Spleen (tissue), 11 donors: ENCODE measurements around the gene MPDU1. TPM values are rescaled to one million over a fixed set of nuclear protein-coding genes. Genes with fewer than 3 reads are reported as not detected.
A peak's percentile ranks its signal among the peaks of the same experiment; 100 is the strongest.

Source experiments
- DNase-seq: peaks from one replicate; pipeline ENCODE4 v3.0.0-alpha.2; 2020
- H3K27ac ChIP-seq, 8 donors: fragments of 200-600 bp; sonication (generic) in 7 of 8; 1 replicate in 4 of 8; 2 replicates in 4 of 8; pipeline versions ENCODE4 v1.5.0 to v1.8.0; 2016 to 2021; ENCODE audit warnings: inconsistent platforms in 4 of 8, mild to moderate bottlenecking in 4 of 8, moderate library complexity in 1 of 8
- H3K27me3 ChIP-seq, 7 donors: fragments of 200-600 bp; sonication (generic) in 6 of 7; replicated peaks in 1 of 7; 1 replicate in 4 of 7; 2 replicates in 3 of 7; pipeline versions ENCODE4 v1.5.0 to v1.8.0; 2016 to 2021; ENCODE audit warnings: inconsistent platforms in 3 of 7, mild to moderate bottlenecking in 1 of 7
- H3K36me3 ChIP-seq, 6 donors: fragments of 200-600 bp; sonication (generic) in 5 of 6; 1 replicate in 4 of 6; 2 replicates in 2 of 6; pipeline versions ENCODE4 v1.5.0 to v1.8.0; 2016 to 2021; ENCODE audit warnings: inconsistent platforms in 2 of 6
- H3K4me1 ChIP-seq, 6 donors: fragments of 200-600 bp; sonication (generic) in 5 of 6; 1 replicate in 3 of 6; 2 replicates in 3 of 6; pipeline versions ENCODE4 v1.5.0 to v1.8.0; 2016 to 2021; ENCODE audit warnings: inconsistent platforms in 3 of 6
- H3K4me3 ChIP-seq, 8 donors: fragments of 200-600 bp; sonication (generic) in 7 of 8; 1 replicate in 4 of 8; 2 replicates in 4 of 8; pipeline versions ENCODE4 v1.5.0 to v1.8.0; 2016 to 2021; ENCODE audit warnings: inconsistent platforms in 4 of 8, mild to moderate bottlenecking in 4 of 8, moderate library complexity in 2 of 8
- H3K9me3 ChIP-seq, 8 donors: fragments of 200-600 bp; sonication (generic) in 7 of 8; 1 replicate in 4 of 8; 2 replicates in 4 of 8; pipeline versions ENCODE4 v1.5.0 to v1.8.0; 2016 to 2021; ENCODE audit warnings: inconsistent platforms in 4 of 8
- POLR2A ChIP-seq, 3 donors: fragments of 450-650 bp; IDR thresholded peaks; one replicate each; pipeline ENCODE4 v1.5.1; 2017; ENCODE audit warnings: antibody characterized with exemption in 3 of 3, mild to moderate bottlenecking in 1 of 3
- POLR2AphosphoS5 ChIP-seq, 3 donors: sonication (generic); formaldehyde crosslinking; IDR thresholded peaks; one replicate each; pipeline ENCODE4 v1.5.1; 2017; ENCODE audit warnings: antibody characterized with exemption in 3 of 3
- WGBS, 5 donors: extraction: QIAGEN DNeasy Blood & Tissue Kit in 3 of 5; methylation state at CpG; one replicate each; pipeline versions ENCODE4 v1.1.5 to v1.1.7; 2013 to 2018; 5-methylcytosine and 5-hydroxymethylcytosine counted together
- intact Hi-C: fragments of 100-400 bp; cut with DNase I; formaldehyde crosslinking; loops from one replicate; pipeline ENCODE4 v1.15.0; 2023; ENCODE audit warnings: low total_unique reads
- polyA plus RNA-seq, 3 donors: library from polyadenylated mRNA; stranded (reverse); fragments of 200-250 nt; gene quantifications; one replicate each; pipeline ENCODE4 v1.2.1, GENCODE V29; 2013
- total RNA-seq, 7 donors: library from RNA; depleted of rRNA in 3 of 7; stranded (reverse); fragments of >200 nt in 3 of 7; fragmentation: NEBNext Ultra II Directional in 4 of 7; extraction: Animal tissue kit (Norgen Biotek cat#: 25700) in 4 of 7; gene quantifications; one replicate each; pipeline versions ENCODE4 v1.1.0 to v1.2.1, GENCODE V29; 2016 to 2021
- TF ChIP-seq, protein P1 (sequence below), 11 experiments: fragments of 200-600 bp in 7 of 11; fragments of 450-650 bp in 4 of 11; sonication (generic) in 4 of 11; IDR thresholded peaks in 8 of 11; conservative IDR thresholded peaks in 3 of 11; 1 replicate in 7 of 11; 2 replicates in 4 of 11; pipeline versions ENCODE4 v1.4.0 to v1.8.0; 2016 to 2021; ENCODE audit warnings: antibody characterized with exemption in 11 of 11, inconsistent platforms in 4 of 11, mild to moderate bottlenecking in 1 of 11
- donor health status: healthy with polysubstance abuse.
- donor health status: DM: no; HTN: no; CAD: no; lungs with moderate emphysema.
- donor health status: DM: no; HTN: no; CAD: no.
- donor health status: Bipolar disorder and iron deficiency.
- donor health status: healthy.
- donor health status: DM: no; HTN: no; CAD: no.
- donor health status: DM: yes; HTN: yes; CAD: no.

MPDU1 gene
- total and polyA plus RNA-seq, 10 donors, result 35.5 to 163 (median 55.4) TPM

DNA sequence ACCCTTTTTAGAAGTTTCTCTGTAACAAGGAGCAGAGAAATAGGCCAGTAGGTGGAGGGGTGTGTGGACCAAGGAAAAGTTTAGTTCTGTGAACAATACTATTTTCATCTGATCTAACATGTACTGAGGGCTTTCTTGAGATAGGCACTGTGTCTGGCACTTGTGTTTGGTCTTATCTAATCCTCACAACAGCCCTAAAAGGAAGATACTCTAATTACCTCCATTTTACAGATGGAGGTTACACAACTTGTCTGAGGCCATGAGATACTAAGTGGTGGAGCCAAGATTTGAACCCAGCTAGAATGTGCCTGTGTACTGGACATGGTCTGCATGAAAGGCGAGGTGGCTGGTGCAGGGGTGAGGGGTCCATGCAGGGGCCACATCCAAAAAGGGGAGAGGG is 30.3 kb upstream of the MPDU1 start:
- no peak for DNase-seq
- H3K27ac ChIP-seq, result peak overlapping the region; percentile 66 to 96 (median 81)
- peaks cover 11 to 98% (median 65%) of the 10 kb centered on the region in 6 donors for H3K4me1 ChIP-seq
- WGBS, 5 donors, result 84 to 95% (median 91%) methylated on average over 1 of the region's 1 CpG
- H3K9me3 ChIP-seq, result no peaks in the 10 kb centered on the region
- intact Hi-C loops, result no loop called here
- TF ChIP-seq POLR2AphosphoS5 (IDR thresholded peaks at IDR 0.05) (no peak), POLR2A (IDR thresholded peaks at IDR 0.05) (no peak)
- TF ChIP-seq, protein P1, sequence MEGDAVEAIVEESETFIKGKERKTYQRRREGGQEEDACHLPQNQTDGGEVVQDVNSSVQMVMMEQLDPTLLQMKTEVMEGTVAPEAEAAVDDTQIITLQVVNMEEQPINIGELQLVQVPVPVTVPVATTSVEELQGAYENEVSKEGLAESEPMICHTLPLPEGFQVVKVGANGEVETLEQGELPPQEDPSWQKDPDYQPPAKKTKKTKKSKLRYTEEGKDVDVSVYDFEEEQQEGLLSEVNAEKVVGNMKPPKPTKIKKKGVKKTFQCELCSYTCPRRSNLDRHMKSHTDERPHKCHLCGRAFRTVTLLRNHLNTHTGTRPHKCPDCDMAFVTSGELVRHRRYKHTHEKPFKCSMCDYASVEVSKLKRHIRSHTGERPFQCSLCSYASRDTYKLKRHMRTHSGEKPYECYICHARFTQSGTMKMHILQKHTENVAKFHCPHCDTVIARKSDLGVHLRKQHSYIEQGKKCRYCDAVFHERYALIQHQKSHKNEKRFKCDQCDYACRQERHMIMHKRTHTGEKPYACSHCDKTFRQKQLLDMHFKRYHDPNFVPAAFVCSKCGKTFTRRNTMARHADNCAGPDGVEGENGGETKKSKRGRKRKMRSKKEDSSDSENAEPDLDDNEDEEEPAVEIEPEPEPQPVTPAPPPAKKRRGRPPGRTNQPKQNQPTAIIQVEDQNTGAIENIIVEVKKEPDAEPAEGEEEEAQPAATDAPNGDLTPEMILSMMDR (IDR thresholded peaks at IDR 0.05 in 8 of 11, conservative IDR thresholded peaks at IDR 0.05 in 3 of 11), result no peak
- peak overlapping the region in 1 of 8 donors; percentile 34 for H3K4me3 ChIP-seq
- H3K27me3 ChIP-seq, result no peaks in the 10 kb centered on the region
- peaks cover 0 to 38% (median 0%) of the 10 kb centered on the region in 6 donors for H3K36me3 ChIP-seq

DNA sequence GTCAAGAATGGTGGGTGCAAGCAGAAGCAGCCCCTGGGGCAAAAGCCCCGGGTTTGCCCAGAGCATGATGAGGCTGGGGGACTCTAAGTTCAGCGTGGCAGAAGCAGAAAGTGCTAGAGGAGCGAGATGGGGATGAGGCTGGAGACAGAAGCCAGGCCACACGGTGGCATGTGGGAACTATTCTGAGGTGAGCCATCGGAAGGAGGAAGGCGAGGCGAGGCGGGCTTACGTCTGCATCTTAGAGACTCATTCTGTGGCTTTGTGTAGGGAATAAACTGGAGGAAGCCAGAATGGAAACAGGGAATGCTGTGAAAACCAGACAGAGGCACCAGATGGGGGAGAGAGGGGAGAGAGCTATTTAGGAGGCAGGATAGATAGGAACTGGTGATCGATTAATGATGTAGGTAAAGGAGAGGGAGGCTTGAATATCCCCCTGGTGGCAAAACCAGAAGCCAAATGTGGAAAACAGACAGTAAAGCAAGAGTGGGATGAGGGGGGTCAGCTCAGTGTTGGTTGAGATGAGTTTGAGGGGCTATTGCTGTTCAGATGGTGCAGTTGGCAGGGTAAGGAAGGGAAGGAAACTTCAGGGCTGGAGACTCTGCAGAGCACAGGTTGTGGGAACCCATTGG is 28.2 kb upstream of the MPDU1 start:
- TF ChIP-seq POLR2A (IDR thresholded peaks at IDR 0.05) (no peak), POLR2AphosphoS5 (IDR thresholded peaks at IDR 0.05) (no peak)
- TF ChIP-seq, protein P1 (IDR thresholded peaks at IDR 0.05 in 8 of 11, conservative IDR thresholded peaks at IDR 0.05 in 3 of 11), result no peak
- H3K27me3 ChIP-seq, result no peaks in the 10 kb centered on the region
- no peaks in the 10 kb centered on the region for H3K9me3 ChIP-seq
- peaks cover 0 to 42% (median 0%) of the 10 kb centered on the region in 6 donors for H3K36me3 ChIP-seq
- intact Hi-C loops, result no loop called here
- peak overlapping the region in 3 of 8 donors; percentile 7 to 42 (median 16) for H3K27ac ChIP-seq
- 76 to 83% (median 78%) methylated on average over 10 of the region's 10 CpGs for WGBS, 5 donors
- H3K4me1 ChIP-seq, result peaks cover 23 to 98% (median 66%) of the 10 kb centered on the region in 6 donors
- no peak overlapping the region for H3K4me3 ChIP-seq
- no peak for DNase-seq

DNA sequence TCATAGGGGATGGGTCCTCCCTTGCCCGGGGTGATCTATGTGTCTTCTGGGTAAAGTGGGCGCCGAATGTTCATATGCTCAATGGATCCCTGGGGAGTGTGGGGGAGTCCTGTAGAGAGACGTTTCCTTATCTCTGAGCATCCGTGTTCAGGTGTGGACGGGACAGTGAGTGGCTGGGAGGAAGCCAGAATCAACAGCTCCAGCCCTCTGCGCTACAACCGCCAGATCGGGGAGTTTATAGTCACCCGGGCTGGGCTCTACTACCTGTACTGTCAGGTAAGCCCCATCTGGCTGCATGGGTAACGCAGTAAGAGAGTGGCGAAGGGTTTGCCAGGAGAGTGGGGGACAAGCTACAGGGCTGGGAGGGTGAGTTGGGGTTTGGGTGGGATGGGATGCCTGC is 27.0 kb upstream of the MPDU1 start:
- 90 to 96% (median 91%) methylated on average over 12 of the region's 12 CpGs for WGBS, 5 donors
- H3K4me1 ChIP-seq, result peaks cover 30 to 97% (median 69%) of the 10 kb centered on the region in 6 donors

More for the DNA sequence above, 27.0 kb upstream of the MPDU1 start:
- TF ChIP-seq POLR2A (IDR thresholded peaks at IDR 0.05), result no peak
- TF ChIP-seq, protein P1 (IDR thresholded peaks at IDR 0.05 in 8 of 11, conservative IDR thresholded peaks at IDR 0.05 in 3 of 11), result no peak
- no peak for TF ChIP-seq POLR2AphosphoS5 (IDR thresholded peaks at IDR 0.05)
- peaks cover 0 to 30% (median 0%) of the 10 kb centered on the region in 6 donors for H3K36me3 ChIP-seq
- H3K9me3 ChIP-seq, result no peaks in the 10 kb centered on the region
- H3K4me3 ChIP-seq, result no peak overlapping the region
- no peaks in the 10 kb centered on the region for H3K27me3 ChIP-seq
- peak overlapping the region in 5 of 8 donors; percentile 93 to 98 (median 95) for H3K27ac ChIP-seq
- intact Hi-C loops, result no loop called here
- no peak for DNase-seq
